NCI-H1092 (cell line): Measurements from ENCODE around the gene PGAM2.

ENCODE experiments used
- DNase-seq: peaks from one replicate; lab custom pipeline; 2025; lab: John Stamatoyannopoulos, UW

The PGAM2 gene

DNA sequence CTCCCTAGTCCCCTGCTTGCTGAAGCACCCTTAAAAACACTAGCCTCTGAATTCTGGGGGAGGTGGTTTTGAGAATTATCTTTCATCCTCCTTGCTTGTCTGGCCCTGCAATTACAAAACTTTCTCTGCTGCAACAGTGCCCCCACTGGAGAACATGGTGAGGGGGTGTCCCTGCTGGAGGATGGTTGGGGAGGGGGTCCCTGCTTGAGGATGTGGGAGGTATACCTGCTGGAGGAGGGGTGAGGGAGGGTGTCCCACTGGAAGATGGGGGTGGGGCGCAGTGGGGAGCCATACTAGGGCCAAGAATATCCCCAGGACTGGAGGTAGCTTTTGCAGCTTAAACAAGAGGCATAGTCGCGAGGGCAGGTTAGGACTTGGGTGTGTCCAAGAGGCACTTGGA is 20.2 kb upstream of the PGAM2 start:
- DNase-seq, result no peak

DNA sequence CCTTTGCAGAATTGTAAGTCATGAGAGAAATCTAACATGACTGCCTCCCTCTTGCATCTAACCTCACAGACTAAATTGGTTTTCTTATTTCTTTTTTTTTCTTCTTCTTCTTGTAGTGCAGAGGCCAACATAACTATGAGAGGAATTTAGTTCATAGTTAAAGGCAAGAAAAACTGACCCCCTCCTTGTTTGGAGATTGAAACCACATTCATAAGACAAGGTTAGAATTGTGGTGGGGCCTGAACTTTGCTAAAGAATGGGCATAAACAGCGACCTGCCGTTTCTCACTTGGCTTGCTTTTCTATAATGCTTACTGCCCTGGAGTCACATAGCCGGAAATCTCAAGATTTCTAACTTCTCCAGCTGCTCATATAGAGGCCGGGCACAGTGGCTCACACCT is 19.3 kb upstream of the PGAM2 start:
- DNase-seq, result no peak

DNA sequence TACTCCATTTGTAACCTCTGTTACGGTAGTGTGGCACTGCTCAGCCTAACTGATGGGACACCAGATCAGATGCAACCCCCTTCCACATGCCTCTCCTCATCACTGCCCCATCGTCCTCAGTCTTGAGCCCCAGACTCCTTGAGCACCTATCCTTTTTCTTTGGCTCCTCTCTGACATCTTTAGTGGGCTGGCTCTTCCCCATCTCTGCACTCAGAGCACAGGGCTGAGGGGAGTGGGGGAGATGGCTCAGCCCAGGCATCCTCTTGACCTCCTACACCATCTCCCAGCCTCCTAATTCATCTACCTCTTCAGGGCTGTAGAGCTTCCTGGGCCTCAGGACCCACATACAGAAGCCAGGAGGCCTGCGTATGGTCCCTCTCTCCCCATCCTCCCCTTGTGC is 18.4 kb upstream of the PGAM2 start:
- DNase-seq, result no peak

DNA sequence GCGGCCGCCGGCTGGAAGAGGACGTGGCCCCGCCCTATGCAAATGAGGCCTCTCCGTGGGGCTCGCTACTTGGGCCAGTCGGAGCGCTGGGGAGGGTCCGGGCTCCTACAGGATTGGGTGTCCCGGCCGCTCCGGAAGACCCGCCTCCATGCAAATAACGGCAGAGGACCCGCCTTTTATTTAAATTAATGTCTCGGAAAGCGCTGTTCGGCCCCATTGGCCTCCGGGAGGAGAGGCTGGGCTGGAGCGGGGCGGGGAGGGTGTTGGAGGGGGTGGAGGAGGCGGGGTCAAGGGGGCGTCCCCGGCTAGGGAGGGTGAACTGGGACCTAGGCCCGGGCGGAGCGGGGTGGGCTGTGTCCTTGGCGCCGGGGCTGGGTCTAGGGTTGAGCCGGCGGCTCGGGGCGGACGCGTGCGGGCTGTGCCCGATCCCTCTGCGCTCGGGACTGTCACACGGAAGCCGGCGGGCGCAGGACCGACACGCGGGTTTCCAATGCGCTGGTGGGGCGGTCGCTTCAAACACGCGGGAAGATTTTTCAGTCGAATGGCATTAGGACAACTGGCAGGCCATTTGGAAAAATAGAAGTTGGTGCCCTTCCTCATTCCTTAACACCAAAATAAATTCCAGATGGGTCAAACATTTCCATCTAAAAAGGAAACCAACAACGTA is 17.3 kb upstream of the PGAM2 start:
- peak; percentile 99 for DNase-seq

DNA sequence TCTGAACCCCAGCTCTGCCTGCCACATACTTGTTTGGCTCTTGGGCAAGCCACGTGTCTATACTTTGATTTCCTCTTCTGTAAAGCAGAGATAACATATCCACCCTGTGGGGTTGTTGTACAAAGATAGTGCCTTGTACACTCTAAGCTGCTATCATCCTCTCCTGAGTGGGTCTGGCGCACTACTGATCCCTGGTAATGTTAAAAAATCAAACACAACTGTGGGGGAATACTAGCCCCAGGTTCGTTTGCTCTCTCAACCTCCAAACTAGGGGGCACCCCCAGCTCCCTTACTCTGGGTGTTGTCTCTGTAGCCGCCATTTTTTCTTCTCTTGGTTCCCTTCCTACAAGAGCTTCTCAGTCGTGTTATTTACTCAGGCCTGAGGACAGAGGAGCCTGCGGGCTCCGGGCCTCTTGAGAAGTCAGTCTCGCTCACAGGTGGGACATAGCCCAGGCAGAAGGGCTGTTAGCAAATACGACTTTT is 15.9 kb upstream of the PGAM2 start:
- DNase-seq, result no peak

DNA sequence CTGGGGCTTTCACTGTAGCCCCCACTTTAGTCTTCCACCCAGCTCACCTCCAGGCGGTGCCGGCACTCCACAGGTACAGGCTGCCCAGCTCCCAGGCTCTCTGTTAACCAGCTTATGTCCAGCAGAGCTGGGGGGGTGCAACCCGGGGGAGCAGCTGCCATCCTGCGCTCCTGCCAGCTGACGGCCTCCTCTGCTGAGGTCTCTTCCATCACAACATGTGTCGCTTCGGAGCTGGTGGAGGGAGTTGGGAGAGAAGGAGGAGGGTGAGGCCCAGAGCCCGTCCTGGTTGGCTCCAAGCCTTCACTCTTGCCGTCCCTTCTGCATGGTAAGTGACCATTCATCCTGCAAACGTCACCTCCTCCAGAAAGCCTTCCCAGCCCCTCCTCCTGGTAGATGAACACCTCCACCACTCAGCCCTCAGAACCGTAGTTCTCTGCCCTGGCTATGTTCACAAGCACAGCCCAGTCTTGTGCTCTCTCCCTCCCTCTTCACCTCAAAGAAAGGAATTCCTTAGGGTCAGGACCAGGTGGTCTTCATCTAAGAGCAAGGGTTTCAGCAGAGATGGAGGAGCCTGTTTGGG is 15.4 kb upstream of the PGAM2 start:
- no peak for DNase-seq

DNA sequence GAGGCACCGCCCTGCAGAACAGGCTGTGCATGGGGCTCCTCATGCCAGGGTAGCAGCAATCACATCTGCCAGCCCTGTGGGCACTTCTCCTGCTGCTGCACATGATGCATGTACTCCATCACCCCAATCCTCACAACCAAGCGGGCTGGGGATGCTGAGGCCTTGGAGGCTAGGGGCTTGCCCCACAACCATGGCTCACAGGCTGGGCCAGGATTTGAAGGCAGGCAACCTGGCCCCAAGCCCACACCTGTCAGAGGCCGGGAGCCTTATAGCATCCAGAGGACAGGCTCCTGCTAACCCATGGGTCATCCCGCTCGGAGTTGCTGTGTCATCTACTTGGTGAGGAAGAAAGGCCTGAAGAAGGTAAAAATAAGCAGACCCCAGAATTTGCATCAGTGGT is 14.8 kb upstream of the PGAM2 start:
- no peak for DNase-seq

DNA sequence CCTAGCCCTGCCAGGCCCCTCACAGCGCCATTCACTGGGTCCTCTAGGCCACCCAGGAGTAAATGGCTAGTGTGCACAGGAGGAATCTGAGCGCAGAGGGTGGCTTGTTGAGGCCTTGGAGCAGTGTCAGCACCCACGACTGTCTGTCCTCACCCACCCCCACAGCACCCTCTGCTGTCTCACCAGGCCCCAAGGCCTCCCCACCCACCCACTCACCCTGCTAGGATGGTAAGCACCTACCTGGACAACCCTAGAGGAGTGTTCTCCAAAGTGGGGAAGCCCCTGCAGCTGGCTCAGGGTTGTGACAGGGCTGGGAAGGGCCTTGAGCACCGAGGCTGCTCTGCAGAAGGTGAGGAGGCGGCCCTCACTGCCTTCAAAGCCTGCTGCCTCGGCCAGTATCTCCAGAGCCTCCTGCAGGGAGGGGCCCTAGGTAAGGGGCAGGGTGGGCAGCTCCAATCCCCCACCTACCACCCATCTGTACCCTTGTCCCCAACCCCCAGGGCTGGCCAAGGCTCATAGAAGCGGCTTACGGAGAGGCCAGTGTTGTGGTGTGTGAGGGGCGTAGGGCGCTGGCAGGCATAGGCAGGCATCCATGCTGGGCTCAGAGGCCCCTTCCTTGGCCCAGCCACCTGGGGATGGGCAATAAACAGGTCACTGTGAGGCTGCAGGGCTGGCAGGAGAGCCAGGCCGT is 14.1 kb upstream of the PGAM2 start:
- DNase-seq, result no peak

DNA sequence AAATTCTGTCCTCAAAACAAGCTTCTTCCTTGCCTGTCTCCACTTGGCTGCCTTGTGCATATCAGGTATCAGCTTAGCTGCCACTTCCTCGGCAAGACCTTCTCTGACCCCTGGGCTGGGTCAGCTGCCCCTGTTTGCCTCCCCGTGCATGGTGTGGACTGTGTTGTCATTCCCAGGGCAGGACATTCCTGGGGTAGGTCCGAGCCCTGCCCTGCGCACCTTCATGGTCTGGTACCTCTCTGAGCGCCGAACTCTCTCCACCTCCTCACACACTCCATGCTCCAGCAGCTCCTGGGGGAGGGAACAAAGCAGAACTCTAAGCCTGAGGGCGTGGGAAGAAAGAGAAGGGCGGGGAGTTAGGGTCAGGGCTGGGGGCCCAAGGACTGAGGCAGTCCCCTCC is 13.2 kb upstream of the PGAM2 start:
- DNase-seq, result no peak

DNA sequence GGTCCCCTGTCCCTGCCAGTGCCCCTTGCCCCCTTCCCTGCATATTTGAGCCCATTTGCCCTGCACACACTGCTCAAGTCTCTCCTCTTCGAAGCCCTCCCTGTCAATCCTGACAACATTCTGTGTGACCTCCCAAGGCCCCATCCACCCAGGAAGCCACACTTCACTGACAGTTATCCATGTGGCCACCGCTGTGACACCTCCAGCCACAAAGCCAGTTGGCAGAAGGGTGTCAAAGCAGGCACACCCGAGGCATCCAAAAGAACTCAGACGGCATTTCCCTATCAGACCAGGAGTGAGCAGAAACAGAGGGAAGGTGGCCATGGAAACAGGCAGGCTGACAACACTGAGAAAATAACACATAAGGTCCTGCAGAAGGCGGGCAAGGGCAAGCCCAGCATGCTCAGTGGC is 12.3 kb upstream of the PGAM2 start:
- DNase-seq, result no peak

DNA sequence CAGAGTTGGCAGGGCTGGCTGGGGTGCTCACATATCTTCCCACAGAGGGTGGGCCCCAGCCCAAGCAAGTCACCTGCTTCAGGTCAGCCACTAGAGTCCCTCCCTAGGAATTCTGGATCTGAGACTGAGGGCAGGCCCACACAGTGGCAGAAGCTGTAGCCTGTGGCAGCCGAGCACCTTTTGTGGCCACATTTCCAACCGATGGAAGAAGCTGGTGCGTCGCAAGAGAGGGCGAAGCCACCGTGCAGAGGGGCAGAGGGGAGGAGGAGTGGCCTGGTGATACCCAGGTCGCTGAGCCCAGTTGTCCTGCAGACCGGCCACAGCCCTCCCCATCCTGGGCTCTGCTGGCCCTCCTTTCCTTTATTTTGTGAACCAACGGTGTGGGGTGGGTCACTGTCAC is 11.7 kb upstream of the PGAM2 start:
- DNase-seq, result no peak

DNA sequence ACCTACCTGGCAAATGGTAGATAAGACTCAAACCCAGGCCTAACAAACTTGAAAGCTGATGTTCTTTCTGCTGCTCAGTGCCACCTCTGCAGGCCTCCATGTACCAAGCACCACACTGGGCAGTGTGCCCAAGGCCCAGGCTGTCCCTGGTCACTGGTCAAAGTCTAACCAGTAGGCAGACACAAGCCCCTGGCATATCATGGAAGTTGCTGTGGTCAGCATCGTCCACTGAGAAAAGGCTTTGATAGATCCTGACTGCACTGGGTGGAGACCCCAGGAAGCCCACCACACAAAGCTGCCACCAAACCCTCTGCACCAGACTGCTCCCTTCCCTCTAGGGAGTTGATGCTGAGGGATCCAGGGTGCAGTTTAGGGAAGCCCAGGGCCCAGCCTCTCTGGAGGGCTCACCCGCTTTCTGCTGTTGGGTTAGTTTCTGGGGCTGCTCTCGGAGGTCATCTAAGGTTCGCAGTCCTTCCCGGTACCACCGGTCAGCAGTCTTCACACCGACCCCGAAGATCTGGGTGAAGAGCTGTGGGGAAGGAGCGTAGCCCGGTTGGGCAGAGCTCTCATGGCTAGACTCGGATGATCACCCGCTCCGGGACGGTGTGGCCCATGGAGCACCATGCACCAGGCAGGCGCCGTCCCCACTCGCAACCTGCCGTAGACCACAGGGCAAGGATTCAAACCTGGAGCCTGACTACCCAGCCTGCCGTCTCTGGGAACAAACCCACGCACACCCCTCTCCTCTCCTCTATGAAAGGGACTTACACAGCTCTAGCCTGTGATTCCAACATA is 10.9 kb upstream of the PGAM2 start:
- no peak for DNase-seq

DNA sequence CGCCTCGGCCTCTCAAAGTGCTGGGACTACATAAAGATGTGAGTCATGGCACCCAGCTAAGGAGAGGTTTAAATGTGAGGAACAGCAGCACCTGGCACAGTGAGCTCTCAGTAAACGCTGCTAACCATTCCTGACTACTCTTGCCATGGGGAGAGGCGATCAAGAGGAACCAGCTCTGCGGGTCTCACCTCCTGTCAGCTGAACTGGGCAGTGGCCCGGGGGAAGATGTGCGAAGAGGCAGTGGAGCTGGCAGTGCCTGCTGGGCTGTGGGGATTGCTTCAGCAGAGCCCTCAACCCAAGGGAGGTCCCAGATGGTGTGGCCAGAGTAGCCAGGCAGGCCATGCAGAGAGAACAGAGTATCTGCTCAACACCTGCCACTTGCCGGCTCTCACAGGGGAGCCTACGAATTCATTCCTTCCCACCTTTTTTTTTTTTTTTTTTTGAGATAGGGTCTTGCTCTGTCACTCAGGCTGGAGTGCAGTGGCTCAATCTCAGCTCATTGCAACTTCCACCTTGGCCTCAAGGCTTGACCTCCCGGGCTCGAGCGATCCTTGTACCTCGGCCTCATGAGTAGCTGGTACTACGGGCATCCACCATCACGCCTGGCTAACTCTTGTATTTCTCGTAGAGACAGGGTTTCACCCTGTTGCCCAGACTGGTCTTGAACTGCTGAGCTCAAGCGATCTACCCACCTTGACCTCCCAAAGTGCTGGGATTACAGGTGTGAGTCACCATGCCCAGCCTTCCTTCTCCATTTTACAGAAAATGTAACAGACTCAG is 10.1 kb upstream of the PGAM2 start:
- no peak for DNase-seq

DNA sequence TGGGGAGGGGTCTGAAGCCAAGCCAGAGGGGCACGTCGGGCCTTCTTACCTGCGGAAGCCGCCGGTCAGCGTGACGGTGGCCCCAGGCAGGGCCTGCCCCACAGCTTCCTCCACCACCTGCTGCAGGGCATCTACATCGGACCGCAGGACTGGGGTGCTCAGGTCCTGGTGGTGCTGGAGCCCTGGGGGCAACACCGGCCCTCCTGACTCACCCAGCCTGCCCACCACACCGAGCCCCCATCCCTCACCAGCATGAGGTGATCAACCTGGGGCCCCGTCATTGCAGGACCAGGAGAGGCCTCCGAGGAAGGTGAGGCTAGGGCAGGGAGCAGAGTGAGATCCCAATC is 9.0 kb upstream of the PGAM2 start:
- DNase-seq, result no peak

DNA sequence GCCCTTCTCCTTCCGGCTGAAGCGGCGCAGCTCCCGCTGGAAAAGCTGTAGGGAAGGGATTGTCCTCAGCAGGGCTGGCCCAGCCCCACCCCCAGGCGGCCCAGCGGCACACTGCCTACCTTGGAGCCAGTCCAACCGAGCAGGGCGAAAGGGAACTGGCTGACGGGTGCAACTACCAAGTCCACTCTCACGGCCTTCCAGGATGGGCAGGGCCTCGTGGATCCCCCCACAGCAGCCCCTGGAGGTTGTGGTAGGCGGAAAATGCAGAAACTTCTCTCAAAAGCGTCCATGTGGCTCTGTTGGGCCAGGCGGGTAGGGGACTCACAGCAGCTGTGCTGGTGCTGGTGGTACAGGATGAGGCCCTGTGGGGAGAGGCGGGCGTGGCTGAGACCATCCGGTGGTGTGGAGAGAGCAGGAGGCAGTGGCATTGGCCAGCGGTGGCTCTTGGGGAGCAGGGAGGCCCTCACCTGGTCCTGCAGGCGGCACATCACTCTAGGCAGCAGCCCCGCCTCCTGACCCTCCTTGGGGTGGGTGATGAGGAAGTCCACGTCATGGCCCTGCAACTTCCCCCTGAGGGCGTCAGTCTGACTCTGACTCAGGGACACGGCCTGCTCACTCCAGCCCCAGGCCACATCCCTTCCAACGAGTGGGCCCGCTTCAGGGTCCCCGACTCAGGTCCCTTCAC is 8.4 kb upstream of the PGAM2 start:
- DNase-seq, result no peak

DNA sequence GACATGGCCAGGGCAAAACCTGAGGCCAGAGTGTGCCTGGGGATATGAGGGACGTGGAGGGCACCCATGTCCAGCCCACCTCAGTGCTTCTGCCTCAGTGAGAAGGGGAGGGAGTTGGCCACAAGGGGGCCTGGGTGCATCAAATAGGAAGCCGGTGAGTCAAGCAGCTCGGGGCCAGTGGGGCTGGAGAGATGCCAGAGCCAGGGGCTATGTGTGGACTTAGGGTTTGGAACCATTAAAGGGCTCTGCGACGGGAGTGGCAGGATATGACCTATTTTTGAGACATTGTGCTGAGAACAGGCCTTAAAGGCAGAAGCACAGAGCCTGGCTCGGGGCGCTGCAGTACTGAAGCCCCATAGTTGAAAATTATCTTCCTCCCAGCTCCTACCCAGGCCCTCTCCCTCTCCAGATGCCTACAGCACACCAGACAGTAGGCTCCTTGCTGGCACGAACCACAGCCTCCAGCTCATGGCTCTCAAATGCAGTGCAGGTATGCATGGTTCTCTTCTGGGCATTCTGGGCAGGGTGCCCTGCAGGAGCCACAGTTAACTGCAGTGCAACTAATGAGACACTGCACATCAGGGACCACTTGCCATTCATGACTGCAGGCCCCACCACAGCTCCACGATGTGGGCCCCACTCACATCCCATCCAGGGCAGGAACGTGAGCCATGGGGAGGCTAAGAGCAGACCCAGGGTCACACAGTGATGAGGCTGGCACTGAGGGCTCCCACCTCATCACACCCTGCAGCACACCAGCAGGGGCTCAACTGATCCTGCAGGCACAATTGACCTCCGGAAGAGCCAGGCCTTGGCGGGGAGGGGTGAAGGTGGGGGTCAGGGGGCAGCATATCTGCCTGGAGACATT is 7.2 kb upstream of the PGAM2 start:
- peak; percentile 52 for DNase-seq

DNA sequence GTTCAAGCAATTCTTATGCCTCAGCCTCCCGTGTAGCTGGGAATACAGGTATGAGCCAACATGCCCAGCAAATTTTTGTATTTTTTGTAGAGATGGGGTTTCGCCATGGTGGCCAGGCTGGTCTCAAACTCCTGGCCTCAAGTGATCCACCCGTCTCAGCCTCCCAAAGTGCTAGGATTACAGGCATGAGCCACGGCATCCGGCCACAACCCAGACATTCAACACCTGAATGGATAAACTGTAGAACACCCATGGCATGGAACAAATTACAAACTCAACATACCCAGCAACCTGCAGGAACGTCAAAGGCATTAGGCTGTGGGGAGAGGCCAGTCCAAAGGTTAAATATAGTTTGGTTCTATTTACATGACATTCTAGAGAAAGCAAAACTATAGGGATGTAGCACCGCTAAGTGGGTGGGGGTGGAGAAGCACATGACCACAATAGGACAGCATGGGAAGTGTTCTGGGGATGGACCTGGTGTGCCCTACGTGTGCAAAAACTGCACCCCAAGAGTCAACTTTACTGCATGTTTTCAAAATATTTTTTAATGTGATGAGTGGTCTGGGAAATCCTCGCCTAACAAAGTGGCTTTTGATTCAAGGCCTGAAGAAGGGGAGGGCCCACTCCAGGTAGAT is 6.5 kb upstream of the PGAM2 start:
- no peak for DNase-seq

DNA sequence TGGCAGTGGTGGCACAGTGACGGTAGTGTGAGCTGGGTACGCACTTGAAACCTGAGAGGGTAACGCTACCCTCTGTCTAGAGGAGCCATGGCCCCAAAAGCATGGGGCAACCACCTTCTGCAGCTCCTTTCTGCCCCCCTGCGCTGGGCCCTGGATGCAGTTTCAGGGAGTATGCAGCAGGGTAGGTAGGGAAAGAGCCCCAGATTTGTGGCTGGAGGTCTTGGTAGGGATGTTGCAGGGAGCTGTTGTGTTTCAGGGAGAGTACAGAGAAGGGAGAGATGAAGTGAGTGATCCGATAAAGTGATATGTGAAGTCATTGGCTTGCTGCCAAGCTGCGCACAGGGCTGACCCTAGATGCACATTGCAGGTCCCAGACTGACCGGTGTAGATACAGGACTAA is 2.7 kb upstream of the PGAM2 start:
- no peak for DNase-seq

DNA sequence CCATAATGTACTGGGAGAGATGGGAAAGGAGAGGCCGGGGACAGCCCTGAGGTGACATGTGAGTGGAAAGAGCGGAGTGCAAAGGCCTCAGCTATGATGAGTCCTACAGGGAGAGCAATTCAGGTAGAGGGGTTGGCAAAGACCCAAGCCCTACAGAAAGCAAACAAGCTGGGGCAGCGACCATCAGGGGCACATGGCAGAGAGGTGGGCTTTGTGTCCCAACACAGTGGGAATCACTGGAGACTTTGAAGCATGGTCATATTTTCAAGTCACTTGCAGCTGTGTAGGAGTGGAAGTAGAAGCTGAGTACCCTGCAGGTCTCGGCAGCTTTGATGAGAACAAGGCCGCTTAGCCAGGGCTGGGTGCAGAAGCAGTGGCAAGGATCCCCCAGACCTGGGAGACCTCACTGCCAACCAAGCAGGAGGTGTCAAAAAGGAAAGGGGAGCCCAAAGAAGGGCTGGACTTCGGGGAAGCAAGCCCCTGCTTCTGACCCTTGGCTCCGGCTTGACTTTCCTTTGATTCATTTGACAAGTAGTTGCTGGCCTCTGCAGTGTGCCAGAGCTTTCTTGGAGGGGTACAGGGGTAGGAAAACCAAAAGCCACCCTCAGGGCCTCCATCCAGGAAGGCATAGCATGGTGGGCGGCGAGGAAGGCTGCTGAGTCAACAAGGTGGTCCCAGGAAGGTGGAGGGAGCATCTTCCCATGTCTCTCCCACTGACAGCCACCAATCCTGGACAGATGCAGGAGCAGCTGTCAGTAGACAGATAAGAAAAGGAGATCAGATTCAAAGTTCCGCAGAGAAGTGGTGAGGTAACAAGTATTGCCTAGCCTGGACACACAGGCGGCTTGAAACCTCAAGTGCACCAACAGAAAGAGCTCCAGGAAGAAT is 1.9 kb upstream of the PGAM2 start:
- DNase-seq, result no peak
